Coronary artery (tissue), 2 donors: ENCODE measurements around the gene USP7.

Experiments used
- DNase-seq: peaks from one replicate; pipeline ENCODE4 v3.0.0-alpha.2; 2017; ENCODE audit warnings: low spot score
- H3K27ac ChIP-seq, 2 donors: fragments of 200-600 bp; sonication (generic); one replicate each; pipeline ENCODE4 v1.5.1; 2016 to 2019
- H3K4me3 ChIP-seq: fragments of 200-600 bp; sonication (generic); 2 replicates; pipeline ENCODE4 v1.5.1; 2016; ENCODE audit warnings: mild to moderate bottlenecking, moderate library complexity
- TF ChIP-seq, protein P1 (sequence below): fragments of 200-600 bp; sonication (generic); IDR thresholded peaks from one replicate; pipeline ENCODE4 v1.5.1; 2019; ENCODE audit warnings: antibody characterized with exemption

The USP7 gene

DNA sequence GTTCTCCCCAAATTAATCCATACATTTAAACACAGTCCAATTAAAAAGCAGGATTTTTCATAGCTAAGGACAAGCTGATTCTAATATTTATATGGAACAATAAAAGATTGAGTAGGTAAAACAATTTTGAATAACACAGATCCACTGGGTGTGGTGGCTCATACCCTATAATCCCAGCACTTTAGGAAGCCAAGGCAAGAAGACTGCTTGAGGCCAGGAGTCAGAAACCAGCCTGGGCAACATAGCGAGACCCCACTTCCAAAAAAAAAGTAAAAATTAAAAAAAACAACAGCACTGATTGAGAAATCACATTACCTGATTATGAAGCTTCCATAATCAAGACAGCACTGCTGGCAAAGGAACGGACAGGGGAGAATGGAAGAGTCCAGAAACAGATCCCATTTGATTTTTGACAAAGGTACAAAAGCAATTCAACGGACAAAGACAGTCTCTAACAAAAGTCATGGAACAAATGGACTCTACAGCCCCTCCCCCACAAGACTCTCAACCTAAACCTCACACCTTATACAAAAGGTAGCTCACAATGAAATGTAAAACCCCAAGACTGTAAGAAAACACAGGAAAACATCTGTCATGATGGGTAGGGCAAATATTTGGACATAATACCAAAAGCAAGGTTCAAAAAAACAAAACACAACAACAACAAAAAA is 17.9 kb downstream of the USP7 start:
- TF ChIP-seq, protein P1, sequence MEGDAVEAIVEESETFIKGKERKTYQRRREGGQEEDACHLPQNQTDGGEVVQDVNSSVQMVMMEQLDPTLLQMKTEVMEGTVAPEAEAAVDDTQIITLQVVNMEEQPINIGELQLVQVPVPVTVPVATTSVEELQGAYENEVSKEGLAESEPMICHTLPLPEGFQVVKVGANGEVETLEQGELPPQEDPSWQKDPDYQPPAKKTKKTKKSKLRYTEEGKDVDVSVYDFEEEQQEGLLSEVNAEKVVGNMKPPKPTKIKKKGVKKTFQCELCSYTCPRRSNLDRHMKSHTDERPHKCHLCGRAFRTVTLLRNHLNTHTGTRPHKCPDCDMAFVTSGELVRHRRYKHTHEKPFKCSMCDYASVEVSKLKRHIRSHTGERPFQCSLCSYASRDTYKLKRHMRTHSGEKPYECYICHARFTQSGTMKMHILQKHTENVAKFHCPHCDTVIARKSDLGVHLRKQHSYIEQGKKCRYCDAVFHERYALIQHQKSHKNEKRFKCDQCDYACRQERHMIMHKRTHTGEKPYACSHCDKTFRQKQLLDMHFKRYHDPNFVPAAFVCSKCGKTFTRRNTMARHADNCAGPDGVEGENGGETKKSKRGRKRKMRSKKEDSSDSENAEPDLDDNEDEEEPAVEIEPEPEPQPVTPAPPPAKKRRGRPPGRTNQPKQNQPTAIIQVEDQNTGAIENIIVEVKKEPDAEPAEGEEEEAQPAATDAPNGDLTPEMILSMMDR = no peak
- no peak for DNase-seq
- no peak overlapping the region for H3K27ac ChIP-seq
- no peak overlapping the region for H3K4me3 ChIP-seq

DNA sequence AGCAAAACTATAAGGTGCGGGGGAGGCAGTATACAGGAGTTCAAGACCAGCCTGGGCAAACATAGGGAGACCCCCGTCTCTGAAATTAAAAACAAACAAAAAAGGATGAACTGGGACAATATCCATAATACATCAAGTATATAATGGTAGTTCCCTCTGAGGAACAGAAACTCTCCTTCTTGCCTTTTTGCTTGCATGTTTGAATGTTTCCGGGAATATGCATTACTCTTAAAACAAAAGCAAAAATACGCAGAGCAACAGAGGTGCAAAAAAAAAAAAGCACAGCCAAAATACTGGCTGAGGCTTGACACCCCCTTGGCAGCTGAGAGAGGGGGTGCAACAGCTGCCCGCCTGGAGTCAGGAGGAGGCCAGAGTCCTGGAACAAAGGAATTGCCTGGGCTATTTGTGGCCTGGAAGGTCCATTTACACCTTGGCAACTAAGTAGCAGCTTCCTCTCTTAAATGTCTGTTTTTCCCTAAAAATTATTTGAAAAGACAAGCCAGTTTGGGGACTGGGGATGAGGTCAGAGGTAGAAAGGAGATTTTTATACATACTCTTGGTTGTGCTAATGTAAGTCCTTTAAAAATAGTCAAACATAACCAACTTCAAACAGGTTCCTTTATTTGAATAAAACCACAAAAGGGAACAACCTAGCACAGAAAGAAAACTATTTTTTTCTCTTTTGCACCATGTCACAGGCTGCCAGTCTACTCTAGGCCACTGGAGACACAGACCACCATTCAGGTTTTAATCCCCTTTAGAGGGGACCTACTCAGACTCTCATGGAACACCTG is 19.5 kb downstream of the USP7 start:
- TF ChIP-seq, protein P1 = no peak
- no peak overlapping the region for H3K4me3 ChIP-seq
- no peak overlapping the region for H3K27ac ChIP-seq
- no peak for DNase-seq

DNA sequence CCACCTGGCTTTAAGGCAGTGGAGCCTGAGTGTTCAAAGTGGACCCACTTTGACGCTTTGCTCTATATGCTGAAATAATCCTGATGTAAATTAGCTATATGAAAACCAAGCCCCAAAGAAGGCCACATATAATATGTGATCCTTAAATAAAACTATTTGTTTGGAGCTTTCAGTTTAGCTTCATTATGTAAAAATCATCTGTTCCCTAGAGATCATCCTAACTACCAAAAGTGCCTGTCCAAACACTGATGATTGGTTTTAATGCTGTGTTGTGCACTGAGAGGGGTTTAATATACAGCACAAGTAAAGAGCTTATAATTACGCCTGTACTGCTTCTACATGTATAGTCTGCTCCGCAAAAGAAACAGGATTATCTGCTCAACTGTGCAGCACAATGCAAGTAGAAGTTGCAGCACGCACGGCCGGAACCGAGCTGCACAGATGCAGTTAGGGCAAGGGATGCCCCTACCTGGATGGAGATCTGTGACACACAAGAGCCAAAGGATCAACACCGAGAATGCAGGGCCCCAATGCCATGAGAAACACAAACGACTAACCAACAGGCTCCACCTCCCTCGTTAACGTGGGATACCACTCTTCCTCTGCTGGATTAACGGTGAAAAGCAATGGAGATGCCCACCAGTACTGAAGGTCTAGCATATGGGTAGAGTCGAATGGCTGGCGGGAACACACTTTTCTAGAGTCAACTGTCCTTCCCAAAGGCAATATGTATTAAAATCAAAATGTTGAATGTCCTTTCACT is 20.5 kb downstream of the USP7 start:
- no peak overlapping the region for H3K27ac ChIP-seq
- TF ChIP-seq, protein P1 = no peak
- no peak overlapping the region for H3K4me3 ChIP-seq
- DNase-seq = no peak

DNA sequence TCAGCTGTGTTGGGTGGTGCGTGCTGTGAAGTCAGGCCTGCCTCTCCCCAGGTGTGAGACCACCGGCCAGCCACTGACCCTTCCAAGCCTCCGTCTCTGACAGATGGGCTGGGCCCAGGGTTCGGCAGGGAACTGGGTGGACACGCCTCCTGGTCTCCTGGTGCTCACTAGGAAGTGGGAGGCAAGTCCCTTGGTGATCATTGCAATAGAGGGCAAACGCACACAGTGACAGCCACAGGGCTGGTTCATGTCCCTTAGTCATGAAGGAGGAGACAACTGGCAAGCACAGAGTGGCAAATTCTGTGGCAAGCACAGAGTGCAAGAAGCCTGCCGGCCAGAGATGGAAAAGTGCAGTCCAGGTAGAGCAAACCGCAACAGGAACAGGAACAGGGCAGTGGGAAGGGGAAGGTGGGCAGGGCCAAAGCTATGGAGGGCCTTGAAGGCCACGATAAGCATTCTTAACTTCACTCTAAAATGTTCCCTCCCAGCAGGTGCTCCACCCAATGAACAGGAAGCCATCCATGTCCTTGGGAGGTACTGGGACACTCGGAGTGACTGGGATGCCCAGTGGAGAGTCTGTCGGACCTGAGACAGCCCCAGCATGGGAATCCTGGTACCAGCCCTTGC is 21.9 kb downstream of the USP7 start:
- H3K4me3 ChIP-seq = peak overlapping the region; percentile 2
- no peak for DNase-seq
- TF ChIP-seq, protein P1 = no peak
- no peak overlapping the region for H3K27ac ChIP-seq

DNA sequence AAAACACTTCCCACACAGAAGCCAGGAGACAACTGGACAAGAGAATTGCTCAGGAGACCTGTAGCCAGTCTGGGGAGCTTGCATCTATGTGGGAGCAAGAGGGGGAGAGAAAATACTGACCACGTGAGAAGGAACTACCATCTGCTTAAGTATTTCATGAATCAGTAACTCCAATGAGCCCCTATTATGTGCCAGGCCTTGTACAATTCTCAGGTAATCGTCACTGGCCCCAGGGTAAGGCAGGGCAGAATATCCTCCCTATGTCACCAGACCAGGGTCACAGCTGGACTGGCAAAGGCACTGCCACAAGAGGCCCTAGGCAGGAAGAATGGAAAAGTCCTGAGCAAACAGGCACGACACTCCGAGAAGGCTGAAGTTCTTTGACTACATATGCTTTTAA is 25.9 kb downstream of the USP7 start:
- Histone ChIP-seq H3K4me3 (no peak overlapping the region), H3K27ac (no peak overlapping the region)
- TF ChIP-seq, protein P1 = no peak
- DNase-seq = no peak

DNA sequence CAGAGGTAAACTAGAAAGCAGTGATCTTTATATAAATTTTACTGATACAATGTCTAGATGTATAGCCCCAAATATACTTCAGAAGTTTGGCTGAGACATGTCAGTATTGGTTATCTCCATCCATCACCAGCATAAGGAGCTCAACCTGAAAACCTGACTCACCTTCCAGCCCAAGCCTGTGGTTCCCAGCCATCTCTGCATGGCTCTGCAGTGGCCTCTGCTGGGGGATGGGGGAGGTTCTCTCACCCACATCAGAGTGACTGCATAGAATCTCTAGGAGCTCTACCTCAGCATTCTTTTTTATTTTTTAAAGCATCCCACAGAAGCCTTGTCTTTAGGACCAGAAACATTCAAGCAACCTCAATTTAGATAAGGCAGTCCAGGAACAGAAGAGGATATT is 27.3 kb downstream of the USP7 start:
- DNase-seq = no peak

More for the DNA sequence above, 27.3 kb downstream of the USP7 start:
- Histone ChIP-seq H3K27ac (no peak overlapping the region), H3K4me3 (no peak overlapping the region)
- TF ChIP-seq, protein P1 = peak; percentile 26
